NK-92 (cell line): ENCODE measurements around the gene SYNDIG1.

Experiments used
- DNase-seq: peaks from one replicate; lab custom pipeline; 2025; ENCODE audit not compliant: unreplicated experiment; lab: John Stamatoyannopoulos, UW

The SYNDIG1 gene

GRCh38 chr20:24470746-24471582 is 1.5 kb downstream of the SYNDIG1 start:
- DNase-seq: no peak

GRCh38 chr20:24472426-24472825 is 3.0 kb downstream of the SYNDIG1 start:
- DNase-seq: no peak

- no peak for DNase-seq
Measured at GRCh38 chr20:24473435-24474223, 4.2 kb downstream of the SYNDIG1 start.

GRCh38 chr20:24477831-24478547 is 8.6 kb downstream of the SYNDIG1 start:
- no peak for DNase-seq

- no peak for DNase-seq
Measured at GRCh38 chr20:24478584-24478983, 9.2 kb downstream of the SYNDIG1 start.

GRCh38 chr20:24479106-24479505 is 9.7 kb downstream of the SYNDIG1 start:
- no peak for DNase-seq

GRCh38 chr20:24479595-24479994 is 10.2 kb downstream of the SYNDIG1 start:
- DNase-seq: no peak

GRCh38 chr20:24480509-24480908 is 11.1 kb downstream of the SYNDIG1 start:
- DNase-seq: no peak

GRCh38 chr20:24481173-24481572 is 11.7 kb downstream of the SYNDIG1 start:
- no peak for DNase-seq

GRCh38 chr20:24483435-24484080 is 14.1 kb downstream of the SYNDIG1 start:
- no peak for DNase-seq

GRCh38 chr20:24484081-24484450 is 14.6 kb downstream of the SYNDIG1 start:
- DNase-seq: no peak

GRCh38 chr20:24485981-24486380 is 16.6 kb downstream of the SYNDIG1 start:
- DNase-seq: no peak

- DNase-seq: no peak
Measured at GRCh38 chr20:24487240-24487639, 17.8 kb downstream of the SYNDIG1 start.

GRCh38 chr20:24487648-24488047 is 18.2 kb downstream of the SYNDIG1 start:
- DNase-seq: no peak

- no peak for DNase-seq
Measured at GRCh38 chr20:24488064-24488799, 18.8 kb downstream of the SYNDIG1 start.

GRCh38 chr20:24488800-24489175 is 19.4 kb downstream of the SYNDIG1 start:
- no peak for DNase-seq

- DNase-seq: no peak
Measured at GRCh38 chr20:24489193-24489592, 19.8 kb downstream of the SYNDIG1 start.

- no peak for DNase-seq
Measured at GRCh38 chr20:24489631-24490260, 20.3 kb downstream of the SYNDIG1 start.

- DNase-seq: no peak
Measured at GRCh38 chr20:24490598-24490997, 21.2 kb downstream of the SYNDIG1 start.
